K562 (cell line): ENCODE results near the gene EXOC3L1. TPM values are rescaled to one million over a fixed set of nuclear protein-coding genes. Genes with fewer than 3 reads are reported as not detected.

Source experiments
- ATAC-seq: fragments of 200-7000 bp; cut with Tn5 transposase; 3 replicates; pipeline ENCODE4 v1.9.1; 2020; ENCODE audit warnings: moderate library complexity
- BruUV-seq: library from RNA; stranded (reverse); fragments of 400-500 nt; replicated peaks from 2 replicates; lab custom pipeline; 2021; lab: Mats Ljungman, UMichigan
- CTCF ChIA-PET: fragments of 300-600 bp; formaldehyde crosslinking; extraction: SDS; loops from one replicate; lab custom pipeline; 2021; ENCODE audit warnings: low intra/inter-chr PET ratio; lab: Yijun Ruan, JAX
- POLR2A ChIA-PET: fragments of 300-600, 350-650 bp; sonication (Branson Sonifier 250); formaldehyde crosslinking; extraction: SDS; loops from one replicate; lab custom pipeline; 2021; ENCODE audit warnings: antibody characterized with exemption, inconsistent platforms; lab: Yijun Ruan, JAX
- DNase-seq, 4 experiments: peaks; one replicate each; pipeline versions ENCODE4 v3.0.0 to v3.0.0-alpha.2; 2011 to 2018; ENCODE audit warnings: low spot score in 3 of 4, mixed read lengths in 3 of 4; ENCODE audit errors: extremely low read depth in 1 of 4
- FAIRE-seq: peaks from 2 replicates; lab custom pipeline; 2011; peaks lifted over from hg19 to GRCh38; lab: Jason Lieb, UNC
- H2AFZ ChIP-seq: 2 replicates; pipeline ENCODE4 v1.6.0; 2011; ENCODE audit warnings: low read depth, low read length, control low read depth, inconsistent platforms
- H3K27ac ChIP-seq: fragments of 200-600 bp; 3 replicates; pipeline ENCODE4 v1.8.0; 2011; ENCODE audit warnings: low read depth, mild to moderate bottlenecking, control low read depth, inconsistent platforms, low read length, moderate library complexity, mixed read lengths; ENCODE audit errors: extremely low read depth
- H3K27me3 ChIP-seq, 2 experiments: fragments of 300-600 bp in 1 of 2; 2 replicates in 1 of 2; 3 replicates in 1 of 2; pipeline versions ENCODE4 v1.6.0 to v1.8.0; 2011; ENCODE audit warnings: inconsistent platforms in 2 of 2, low read length in 2 of 2, mild to moderate bottlenecking in 1 of 2, mixed read lengths in 1 of 2, moderate library complexity in 1 of 2; ENCODE audit not compliant: control insufficient read depth in 2 of 2, insufficient read depth in 2 of 2
- H3K36me3 ChIP-seq: fragments of 300-600 bp; 3 replicates; pipeline ENCODE4 v1.8.0; 2011; ENCODE audit warnings: mild to moderate bottlenecking, low read length, inconsistent platforms; ENCODE audit not compliant: control insufficient read depth, insufficient read depth
- H3K4me1 ChIP-seq, 2 experiments: fragments of 200-600 bp in 1 of 2; replicated peaks in 1 of 2; 2 replicates in 1 of 2; 3 replicates in 1 of 2; pipeline versions ENCODE4 v1.5.1 to v1.8.0; 2011; ENCODE audit warnings: inconsistent platforms in 2 of 2, low read length in 2 of 2, mild to moderate bottlenecking in 1 of 2, mixed read lengths in 1 of 2, moderate library complexity in 1 of 2; ENCODE audit not compliant: control insufficient read depth in 2 of 2, insufficient read depth in 2 of 2
- H3K4me2 ChIP-seq: 2 replicates; pipeline ENCODE4 v1.6.1; 2011; ENCODE audit warnings: low read length, control low read depth, inconsistent platforms, mixed read lengths; ENCODE audit not compliant: insufficient read depth
- H3K4me3 ChIP-seq: fragments of 200-600 bp; sonication (generic), shearing (Covaris generic); 2 replicates; pipeline ENCODE4 v1.5.1; 2016; ENCODE audit warnings: control low read depth, inconsistent platforms
- H3K79me2 ChIP-seq: fragments of 200-600 bp; 3 replicates; pipeline ENCODE4 v1.8.0; 2011; ENCODE audit warnings: low read length, inconsistent platforms; ENCODE audit not compliant: control insufficient read depth, insufficient read depth
- H3K9ac ChIP-seq, 2 experiments: 2 replicates each; pipeline versions ENCODE4 v1.6.0 to v1.6.1; 2011; ENCODE audit warnings: low read depth in 2 of 2, low read length in 2 of 2, control low read depth in 1 of 2, inconsistent platforms in 1 of 2, mild to moderate bottlenecking in 1 of 2, mixed read lengths in 1 of 2; ENCODE audit not compliant: insufficient read depth in 1 of 2
- H3K9me1 ChIP-seq: one replicate; pipeline ENCODE4 v1.6.0; 2011; ENCODE audit warnings: inconsistent platforms, mild to moderate bottlenecking, low read length, moderate library complexity; ENCODE audit not compliant: control insufficient read depth, insufficient read depth
- H3K9me3 ChIP-seq: replicated peaks from 2 replicates; pipeline ENCODE4 v1.5.1; 2011; ENCODE audit warnings: low read depth, low read length, inconsistent platforms; ENCODE audit not compliant: control insufficient read depth, insufficient read depth
- H4K20me1 ChIP-seq: replicated peaks from 2 replicates; pipeline ENCODE4 v1.6.1; 2011; ENCODE audit warnings: low read length, inconsistent platforms, mixed read lengths; ENCODE audit not compliant: control insufficient read depth, insufficient read depth
- CSDE1 ChIP-seq, 2 experiments: fragments of 450-650 bp; IDR thresholded peaks; 2 replicates each; pipeline ENCODE4 v1.6.1; 2016; ENCODE audit warnings: mild to moderate bottlenecking in 1 of 2
- JUND ChIP-seq, 2 experiments: IDR thresholded peaks; 2 replicates in 1 of 2; 3 replicates in 1 of 2; pipeline ENCODE4 v1.6.1; 2011; ENCODE audit warnings: borderline replicate concordance in 2 of 2, low read depth in 2 of 2, low read length in 2 of 2, improper control_type of control experiment in 1 of 2, missing biosample characterization in 1 of 2, missing genetic modification characterization in 1 of 2, missing genetic modification reagents in 1 of 2
- MYBL2 ChIP-seq, 2 experiments: fragments of 450-650 bp in 1 of 2; sonication (generic) in 1 of 2; formaldehyde crosslinking in 1 of 2; IDR thresholded peaks; 2 replicates each; pipeline versions ENCODE4 v1.6.1 to v1.8.1; 2017 to 2022; ENCODE audit warnings: borderline replicate concordance in 1 of 2, inconsistent platforms in 1 of 2, low read depth in 1 of 2, mild to moderate bottlenecking in 1 of 2, missing genetic modification reagents in 1 of 2, moderate library complexity in 1 of 2
- RCOR1 ChIP-seq, 2 experiments: IDR thresholded peaks; 2 replicates each; pipeline ENCODE4 v1.6.1; 2012; ENCODE audit warnings: low read depth in 2 of 2, low read length in 2 of 2, borderline replicate concordance in 1 of 2, improper control_type of control experiment in 1 of 2
- SNRNP70 ChIP-seq: fragments of 200-400 bp; formaldehyde crosslinking; optimal IDR thresholded peaks from 2 replicates; pipeline ENCODE3; 2017; ENCODE audit warnings: low read depth, low read length
- ZNF668 ChIP-seq: fragments of 250-450 bp; sonication (Bioruptor Pico); IDR thresholded peaks from 2 replicates; pipeline ENCODE4 v1.8.0; 2022; ENCODE audit warnings: mild to moderate bottlenecking, inconsistent platforms
- ZSCAN32 ChIP-seq: fragments of 450-650 bp; formaldehyde crosslinking; IDR thresholded peaks from 2 replicates; pipeline ENCODE4 v1.4.0; 2020; ENCODE audit warnings: mild to moderate bottlenecking, moderate library complexity
- WGBS: fragments of 100-300 bp; shearing (Covaris generic); methylation state at CpG from one replicate; pipeline ENCODE4 v1.1.6; 2016; ENCODE audit warnings: low coverage, mixed read lengths; ENCODE audit not compliant: insufficient coverage; ENCODE audit errors: missing lambda C conversion rate; 5-methylcytosine and 5-hydroxymethylcytosine counted together
- in situ Hi-C: fragments of 300-500 bp; cut with MboI; formaldehyde crosslinking; loops from 4 replicates; pipeline ENCODE4 v1.15.0; 2018; ENCODE audit warnings: inconsistent platforms, mixed read lengths
- intact Hi-C: fragments of 100-400 bp; cut with micrococcal nuclease; formaldehyde crosslinking; loops from 2 replicates; pipeline ENCODE4 v1.14.2; 2022
- polyA plus RNA-seq, 8 experiments: library from polyadenylated mRNA; depleted of rRNA in 4 of 8; stranded (reverse) in 5 of 8; unstranded in 3 of 8; fragments of >200 nt; fragmentation: Nextera tagmentation in 2 of 8; fragmentation: Illumina TruSeq in 1 of 8; extraction: Ambion mirVana in 2 of 8; extraction: Trizol in 1 of 8; gene quantifications; 2 replicates each; pipeline versions ENCODE4 v1.2.1 to v1.2.3, GENCODE V29; 2011 to 2014; ENCODE audit warnings: inconsistent platforms in 1 of 8, missing spikeins in 1 of 8
- total RNA-seq, 7 experiments: library from RNA; depleted of rRNA in 6 of 7; stranded (reverse); fragments of >200 nt in 6 of 7; fragmentation: Illumina TruSeq in 2 of 7; extraction: Trizol in 2 of 7; gene quantifications; 2 replicates each; pipeline versions ENCODE4 v1.2.1 to v1.2.3, GENCODE V29; 2011 to 2021; ENCODE audit warnings: low replicate concordance in 1 of 7
- TF ChIP-seq, protein P1 (sequence below): fragments of 450-650 bp; IDR thresholded peaks from 2 replicates; pipeline ENCODE4 v1.6.1; 2017; ENCODE audit warnings: antibody characterized with exemption
- TF ChIP-seq, protein P2 (sequence below): fragments of 450-650 bp; IDR thresholded peaks from 2 replicates; pipeline ENCODE4 v1.6.1; 2014; ENCODE audit warnings: low read depth, mild to moderate bottlenecking, moderate library complexity, borderline replicate concordance

The EXOC3L1 gene
- total and polyA plus RNA-seq, 9 of the 15 experiments (the other 6 are each of a cell fraction or from before 2014, with no cell fraction given) = 0.08 TPM; not detected in 8

DNA sequence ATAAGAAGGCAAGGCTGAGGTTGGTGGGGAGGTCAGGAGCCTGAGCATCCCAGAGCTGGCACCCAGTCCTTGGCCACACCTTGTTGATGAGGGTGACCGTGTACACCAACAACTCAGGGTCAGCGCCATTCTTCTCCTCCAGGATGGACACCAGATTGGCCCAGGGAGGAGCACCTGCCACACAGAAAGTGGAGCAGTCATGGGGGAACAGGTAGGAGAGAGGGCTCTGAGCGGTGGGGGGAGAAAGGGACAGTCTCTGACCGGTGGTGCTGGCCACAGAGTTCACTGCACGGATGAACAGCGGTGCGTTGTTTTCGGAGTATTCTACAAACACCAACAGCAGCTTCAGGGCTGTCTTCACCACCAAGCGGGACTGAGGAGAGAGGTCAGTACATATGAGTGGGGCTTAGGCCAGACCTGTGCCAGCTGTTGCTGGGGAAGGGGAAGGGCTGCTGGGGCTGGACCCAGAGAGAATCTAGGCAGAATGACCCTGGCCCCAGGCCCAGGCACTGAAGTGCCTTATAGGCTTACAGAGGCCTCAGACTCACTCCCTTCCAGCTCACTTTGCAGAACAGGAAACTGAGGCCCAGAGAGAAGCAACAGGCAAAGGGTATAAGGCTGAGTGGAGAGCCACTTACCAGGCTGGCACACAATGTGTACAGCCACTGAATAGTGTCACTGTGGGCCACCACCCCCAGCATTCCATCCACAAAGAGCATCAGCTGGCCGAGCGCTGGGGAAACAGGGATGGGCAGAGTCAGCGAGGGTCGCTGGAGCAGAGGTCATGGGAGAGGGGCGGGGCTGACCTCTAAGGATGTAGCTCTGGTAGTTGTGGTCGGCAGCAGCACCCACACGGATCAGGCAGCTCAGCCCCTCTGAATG lies 47.7 kb upstream of the EXOC3L1 start:
- BruUV-seq = no TSS peak
- ChIA-PET CTCF (no interaction called here), POLR2A (interaction anchor here (0.6 to 4.3 kb wide), 4 partner anchors 10 to 360 kb away, joined by 3 to 31 read pairs (median 4); partner anchors contain the start of genes FHOD1, SLC9A5 and TMEM208)
- intact Hi-C loops = loop anchor here (5.0 kb wide), 1 partner anchor 40 kb away; the partner anchor contains the start of gene PLEKHG4
- in situ Hi-C loops = no loop called here
- Histone ChIP-seq H3K9ac (no peak overlapping the region), H3K36me3 (peaks cover 84% of the 10 kb centered on the region; the same call in 2 of the 3 replicates), H3K9me1 (no peaks in the 10 kb centered on the region), H3K27ac (no peak overlapping the region), H3K4me2 (no peak overlapping the region), H3K79me2 (peaks cover 41% of the 10 kb centered on the region), H3K4me3 (no peak overlapping the region), H3K4me1 (peaks cover 36 to 49% of the 10 kb centered on the region in 2 experiments), H4K20me1 (peaks cover 4% of the 10 kb centered on the region)
- WGBS = 76% methylated on average over 14 of the region's 16 CpGs
- no peak for FAIRE-seq
- TF ChIP-seq ZNF668 (CRISPR knock-in tag) (no peak), CSDE1 (IDR thresholded peaks at IDR 0.05) (no peak), SNRNP70 (no peak), RCOR1 (IDR thresholded peaks at IDR 0.05; ENCODE audit: borderline replicate concordance in 1 of 2, low read depth in 2 of 2, low read length in 2 of 2) (no peak), JUND (IDR thresholded peaks at IDR 0.05; ENCODE audit: borderline replicate concordance, low read depth, low read length) (no peak), JUND (tag; IDR thresholded peaks at IDR 0.05; ENCODE audit: borderline replicate concordance, low read depth, low read length) (no peak), MYBL2 (IDR thresholded peaks at IDR 0.05; ENCODE audit: low read depth) (no peak), MYBL2 (CRISPR knock-in tag; IDR thresholded peaks at IDR 0.05; ENCODE audit: borderline replicate concordance) (no peak), ZSCAN32 (CRISPR knock-in tag) (no peak)
- TF ChIP-seq, protein P1, sequence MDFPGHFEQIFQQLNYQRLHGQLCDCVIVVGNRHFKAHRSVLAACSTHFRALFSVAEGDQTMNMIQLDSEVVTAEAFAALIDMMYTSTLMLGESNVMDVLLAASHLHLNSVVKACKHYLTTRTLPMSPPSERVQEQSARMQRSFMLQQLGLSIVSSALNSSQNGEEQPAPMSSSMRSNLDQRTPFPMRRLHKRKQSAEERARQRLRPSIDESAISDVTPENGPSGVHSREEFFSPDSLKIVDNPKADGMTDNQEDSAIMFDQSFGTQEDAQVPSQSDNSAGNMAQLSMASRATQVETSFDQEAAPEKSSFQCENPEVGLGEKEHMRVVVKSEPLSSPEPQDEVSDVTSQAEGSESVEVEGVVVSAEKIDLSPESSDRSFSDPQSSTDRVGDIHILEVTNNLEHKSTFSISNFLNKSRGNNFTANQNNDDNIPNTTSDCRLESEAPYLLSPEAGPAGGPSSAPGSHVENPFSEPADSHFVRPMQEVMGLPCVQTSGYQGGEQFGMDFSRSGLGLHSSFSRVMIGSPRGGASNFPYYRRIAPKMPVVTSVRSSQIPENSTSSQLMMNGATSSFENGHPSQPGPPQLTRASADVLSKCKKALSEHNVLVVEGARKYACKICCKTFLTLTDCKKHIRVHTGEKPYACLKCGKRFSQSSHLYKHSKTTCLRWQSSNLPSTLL = no peak
- TF ChIP-seq, protein P2, sequence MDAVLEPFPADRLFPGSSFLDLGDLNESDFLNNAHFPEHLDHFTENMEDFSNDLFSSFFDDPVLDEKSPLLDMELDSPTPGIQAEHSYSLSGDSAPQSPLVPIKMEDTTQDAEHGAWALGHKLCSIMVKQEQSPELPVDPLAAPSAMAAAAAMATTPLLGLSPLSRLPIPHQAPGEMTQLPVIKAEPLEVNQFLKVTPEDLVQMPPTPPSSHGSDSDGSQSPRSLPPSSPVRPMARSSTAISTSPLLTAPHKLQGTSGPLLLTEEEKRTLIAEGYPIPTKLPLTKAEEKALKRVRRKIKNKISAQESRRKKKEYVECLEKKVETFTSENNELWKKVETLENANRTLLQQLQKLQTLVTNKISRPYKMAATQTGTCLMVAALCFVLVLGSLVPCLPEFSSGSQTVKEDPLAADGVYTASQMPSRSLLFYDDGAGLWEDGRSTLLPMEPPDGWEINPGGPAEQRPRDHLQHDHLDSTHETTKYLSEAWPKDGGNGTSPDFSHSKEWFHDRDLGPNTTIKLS = no peak
- TF ChIP-seq, all 486 proteins: peak for 0
- Histone ChIP-seq H3K27me3 (no peaks in the 10 kb centered on the region), H2AFZ (no peak overlapping the region), H3K9me3 (no peaks in the 10 kb centered on the region)
- DNase-seq (no peak), ATAC-seq (no peak)
